DND-41 (cell line): ENCODE results near the gene TEX13B.

Source experiments
- CTCF ChIP-seq: IDR thresholded peaks from 2 replicates; pipeline ENCODE4 v1.5.1; 2012; ENCODE audit warnings: borderline replicate concordance, low read length, moderate library complexity, mild to moderate bottlenecking; ENCODE audit not compliant: poor library complexity, severe bottlenecking; ENCODE audit errors: extremely low read depth
- EZH2 ChIP-seq: IDR thresholded peaks from 3 replicates; pipeline ENCODE4 v1.6.1; 2012; ENCODE audit warnings: borderline replicate concordance, low read depth, mild to moderate bottlenecking, moderate library complexity, low read length, inconsistent platforms; ENCODE audit not compliant: severe bottlenecking

- TF ChIP-seq CTCF (no peak), EZH2 (no peak)
Measured at GRCh38 chrX:107978071-107978470, 4.1 kb downstream of the TEX13B start.
